Esophagus squamous epithelium (tissue), 5 donors: ENCODE measurements around the gene PHKA1. TPM values are rescaled to one million over a fixed set of nuclear protein-coding genes. Genes with fewer than 3 reads are reported as not detected.

Source experiments
- DNase-seq: peaks from one replicate; lab custom pipeline; 2025; lab: John Stamatoyannopoulos, UW
- H3K27ac ChIP-seq, 4 donors: fragments of 200-600 bp; sonication (generic); one replicate each; pipeline ENCODE4 v1.5.1; 2016 to 2019; ENCODE audit warnings: mild to moderate bottlenecking in 1 of 4
- H3K27me3 ChIP-seq, 4 donors: fragments of 200-600 bp; sonication (generic); 1 replicate in 3 of 4; 2 replicates in 1 of 4; pipeline versions ENCODE4 v1.5.1 to v1.6.0; 2017 to 2021; ENCODE audit warnings: antibody characterized with exemption in 1 of 4
- H3K36me3 ChIP-seq, 3 donors: fragments of 200-600 bp; sonication (generic); one replicate each; pipeline ENCODE4 v1.5.1; 2016 to 2019
- H3K4me1 ChIP-seq, 3 donors: fragments of 200-600 bp; sonication (generic); one replicate each; pipeline ENCODE4 v1.5.1; 2017 to 2019
- H3K4me3 ChIP-seq, 4 donors: fragments of 200-600 bp; sonication (generic); 1 replicate in 3 of 4; 2 replicates in 1 of 4; pipeline ENCODE4 v1.5.1; 2016 to 2019; ENCODE audit warnings: mild to moderate bottlenecking in 2 of 4, moderate library complexity in 1 of 4
- H3K9me3 ChIP-seq, 3 donors: fragments of 200-600 bp; sonication (generic); one replicate each; pipeline ENCODE4 v1.5.1; 2016 to 2019
- POLR2A ChIP-seq, 4 donors: fragments of 450-650 bp; IDR thresholded peaks; one replicate each; pipeline ENCODE4 v1.6.1; 2017; ENCODE audit warnings: antibody characterized with exemption in 4 of 4, mild to moderate bottlenecking in 4 of 4, moderate library complexity in 3 of 4
- WGBS, 2 donors: methylation state at CpG; one replicate each; pipeline ENCODE4 v1.1.5; 2018; 5-methylcytosine and 5-hydroxymethylcytosine counted together
- intact Hi-C: fragments of 100-400 bp; cut with DNase I; formaldehyde crosslinking; loops from one replicate; pipeline ENCODE4 v1.15.0; 2022
- total RNA-seq, 4 donors: library from RNA; depleted of rRNA; stranded (reverse); fragments of >200 nt; gene quantifications; one replicate each; pipeline ENCODE4 v1.1.0, GENCODE V29; 2016
- TF ChIP-seq, protein P1 (sequence below), 6 experiments: fragments of 450-650 bp in 4 of 6; fragments of 200-600 bp in 2 of 6; sonication (generic) in 2 of 6; IDR thresholded peaks; one replicate each; pipeline ENCODE4 v1.5.1; 2016 to 2019; ENCODE audit warnings: antibody characterized with exemption in 6 of 6, mild to moderate bottlenecking in 4 of 6, moderate library complexity in 4 of 6
- donor health status: DM: yes; HTN: yes; CAD: no.

Gene PHKA1
- total RNA-seq, 4 donors from 2014 or later = 5.6 to 10.3 (median 7.2) TPM

DNA sequence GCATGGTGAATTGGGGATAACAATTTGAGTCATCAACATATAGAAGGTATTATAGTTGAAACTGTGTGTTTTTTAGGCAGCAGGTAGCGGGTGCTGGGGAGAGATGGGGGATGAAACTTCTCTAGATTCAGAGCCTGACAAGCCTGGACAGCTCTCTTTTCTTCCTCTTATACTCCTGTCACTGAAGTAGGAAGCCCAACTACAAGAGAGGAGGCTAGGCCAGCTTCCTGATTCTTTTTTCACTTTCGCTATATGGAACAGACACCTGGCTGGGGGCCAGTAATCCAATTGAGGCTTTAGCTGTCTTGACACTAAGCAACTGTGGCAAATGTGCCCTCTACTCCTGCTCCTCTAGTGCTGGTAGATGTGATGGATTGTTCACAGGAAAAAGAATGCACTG, 69.2 kb downstream of the PHKA1 start:
- DNase-seq = no peak
- H3K36me3 ChIP-seq = no peaks in the 10 kb centered on the region
- H3K27me3 ChIP-seq = no peaks in the 10 kb centered on the region
- intact Hi-C loops = no loop called here
- no peak overlapping the region for H3K27ac ChIP-seq
- TF ChIP-seq, protein P1, sequence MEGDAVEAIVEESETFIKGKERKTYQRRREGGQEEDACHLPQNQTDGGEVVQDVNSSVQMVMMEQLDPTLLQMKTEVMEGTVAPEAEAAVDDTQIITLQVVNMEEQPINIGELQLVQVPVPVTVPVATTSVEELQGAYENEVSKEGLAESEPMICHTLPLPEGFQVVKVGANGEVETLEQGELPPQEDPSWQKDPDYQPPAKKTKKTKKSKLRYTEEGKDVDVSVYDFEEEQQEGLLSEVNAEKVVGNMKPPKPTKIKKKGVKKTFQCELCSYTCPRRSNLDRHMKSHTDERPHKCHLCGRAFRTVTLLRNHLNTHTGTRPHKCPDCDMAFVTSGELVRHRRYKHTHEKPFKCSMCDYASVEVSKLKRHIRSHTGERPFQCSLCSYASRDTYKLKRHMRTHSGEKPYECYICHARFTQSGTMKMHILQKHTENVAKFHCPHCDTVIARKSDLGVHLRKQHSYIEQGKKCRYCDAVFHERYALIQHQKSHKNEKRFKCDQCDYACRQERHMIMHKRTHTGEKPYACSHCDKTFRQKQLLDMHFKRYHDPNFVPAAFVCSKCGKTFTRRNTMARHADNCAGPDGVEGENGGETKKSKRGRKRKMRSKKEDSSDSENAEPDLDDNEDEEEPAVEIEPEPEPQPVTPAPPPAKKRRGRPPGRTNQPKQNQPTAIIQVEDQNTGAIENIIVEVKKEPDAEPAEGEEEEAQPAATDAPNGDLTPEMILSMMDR (IDR thresholded peaks at IDR 0.05) = no peak
- TF ChIP-seq POLR2A (IDR thresholded peaks at IDR 0.05) = no peak
- no peaks in the 10 kb centered on the region for H3K4me1 ChIP-seq
- H3K4me3 ChIP-seq = no peak overlapping the region
- 35 to 56% methylated on average over 1 to 2 of the region's 2 CpGs for WGBS, 2 donors
- no peaks in the 10 kb centered on the region for H3K9me3 ChIP-seq

DNA sequence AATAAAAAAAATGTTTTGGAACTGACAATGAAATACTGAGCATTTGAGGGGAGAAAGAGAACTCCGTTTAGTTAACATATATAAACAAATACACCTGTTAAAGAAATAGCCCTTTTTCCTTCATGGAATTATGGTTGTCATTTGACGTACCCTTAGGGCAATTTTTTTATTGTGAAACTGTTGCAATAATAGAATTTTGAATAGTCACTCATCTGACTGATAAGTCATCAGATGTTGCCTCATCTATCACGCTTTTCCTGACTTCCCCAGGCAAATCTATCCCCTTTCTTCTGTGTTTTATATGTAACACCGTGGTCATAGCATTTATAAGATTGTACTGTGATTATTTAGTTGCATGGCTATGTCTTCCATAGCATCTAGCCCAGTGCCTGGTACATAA, 72.5 kb downstream of the PHKA1 start:
- no peak for DNase-seq
- no peak overlapping the region for H3K27ac ChIP-seq
- TF ChIP-seq, protein P1 (IDR thresholded peaks at IDR 0.05) = no peak
- no peak for TF ChIP-seq POLR2A (IDR thresholded peaks at IDR 0.05)
- no peaks in the 10 kb centered on the region for H3K36me3 ChIP-seq
- intact Hi-C loops = no loop called here
- 53 to 66% methylated on average over 4 of the region's 4 CpGs for WGBS, 2 donors
- no peaks in the 10 kb centered on the region for H3K4me1 ChIP-seq
- H3K4me3 ChIP-seq = no peak overlapping the region
- no peaks in the 10 kb centered on the region for H3K27me3 ChIP-seq
- no peaks in the 10 kb centered on the region for H3K9me3 ChIP-seq

DNA sequence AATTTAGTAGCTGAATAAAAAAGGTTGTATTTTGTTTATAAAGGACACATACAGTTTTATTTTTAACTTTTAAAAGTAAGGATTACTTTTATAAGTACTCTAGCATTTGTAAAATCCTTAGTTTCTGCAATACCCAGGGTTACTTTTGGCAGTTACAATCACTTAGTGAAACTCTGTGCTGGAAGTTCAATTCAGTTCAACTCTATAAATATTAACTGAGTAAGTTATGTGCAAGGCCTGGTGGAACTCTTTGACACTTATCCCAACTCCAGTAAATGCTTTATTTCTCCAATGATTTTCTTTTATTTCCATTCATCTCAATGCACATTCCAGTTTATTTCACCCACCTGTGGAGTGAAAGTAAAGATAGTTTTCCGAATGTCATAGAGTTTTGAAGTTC, 78.2 kb downstream of the PHKA1 start:
- H3K4me1 ChIP-seq = no peaks in the 10 kb centered on the region
- no peaks in the 10 kb centered on the region for H3K36me3 ChIP-seq
- no peak overlapping the region for H3K4me3 ChIP-seq
- DNase-seq = no peak
- H3K9me3 ChIP-seq = no peaks in the 10 kb centered on the region
- H3K27ac ChIP-seq = no peak overlapping the region
- no peaks in the 10 kb centered on the region for H3K27me3 ChIP-seq
- intact Hi-C loops = no loop called here
- TF ChIP-seq, protein P1 (IDR thresholded peaks at IDR 0.05) = no peak
- TF ChIP-seq POLR2A (IDR thresholded peaks at IDR 0.05) = no peak
- 75 to 85% methylated on average over 1 of the region's 1 CpG for WGBS, 2 donors

DNA sequence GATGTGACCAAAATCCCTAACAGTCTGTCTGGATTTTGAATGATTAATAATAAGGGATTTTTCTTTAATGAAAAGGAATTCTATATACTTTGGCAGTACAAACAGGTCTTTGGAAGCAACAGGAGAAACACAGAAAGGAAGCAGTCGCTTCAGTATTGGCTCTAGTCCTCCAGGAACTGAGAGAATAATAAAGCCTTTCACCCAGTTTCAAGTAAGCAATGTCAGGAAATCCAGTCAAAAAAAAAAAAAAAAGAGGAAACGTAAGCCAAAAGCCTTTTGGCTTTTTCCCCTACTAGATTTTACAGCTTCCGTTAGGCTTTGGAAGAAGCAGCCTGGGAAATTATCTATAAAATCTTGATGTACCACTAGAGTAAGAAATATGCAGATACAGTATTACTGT, 79.8 kb downstream of the PHKA1 start:
- H3K9me3 ChIP-seq = no peaks in the 10 kb centered on the region
- TF ChIP-seq, protein P1 (IDR thresholded peaks at IDR 0.05) = no peak
- no peak for TF ChIP-seq POLR2A (IDR thresholded peaks at IDR 0.05)
- H3K4me3 ChIP-seq = no peak overlapping the region
- no peaks in the 10 kb centered on the region for H3K36me3 ChIP-seq
- intact Hi-C loops = no loop called here
- no peak overlapping the region for H3K27ac ChIP-seq
- no peak for DNase-seq
- 33 to 35% methylated on average over 3 of the region's 3 CpGs for WGBS, 2 donors
- H3K27me3 ChIP-seq = no peaks in the 10 kb centered on the region
- H3K4me1 ChIP-seq = no peaks in the 10 kb centered on the region

DNA sequence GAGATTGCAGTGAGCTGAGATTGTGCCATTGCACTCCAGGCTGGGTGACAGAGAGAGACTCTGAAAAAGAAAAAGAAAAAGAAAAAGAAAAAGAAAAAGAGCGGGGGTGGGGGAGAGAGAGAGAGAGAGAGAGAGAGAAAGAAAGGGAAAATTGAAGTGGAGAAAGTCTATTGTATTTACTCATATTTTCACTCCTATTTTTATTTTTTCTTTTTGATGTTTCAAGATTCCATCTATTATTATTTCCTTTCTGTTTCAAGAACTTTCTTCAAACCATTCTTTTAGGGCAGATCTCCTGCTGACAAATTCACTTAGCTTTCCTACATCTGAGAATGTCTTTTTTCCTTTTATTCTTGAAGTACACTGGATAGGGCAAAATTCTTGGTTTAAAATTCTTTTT, 83.9 kb downstream of the PHKA1 start:
- Histone ChIP-seq H3K36me3 (no peaks in the 10 kb centered on the region), H3K27me3 (no peaks in the 10 kb centered on the region), H3K27ac (no peak overlapping the region), H3K4me1 (no peaks in the 10 kb centered on the region), H3K9me3 (no peaks in the 10 kb centered on the region), H3K4me3 (no peak overlapping the region)
- intact Hi-C loops = no loop called here
- no peak for TF ChIP-seq POLR2A (IDR thresholded peaks at IDR 0.05)
- TF ChIP-seq, protein P1 (IDR thresholded peaks at IDR 0.05) = no peak
- no peak for DNase-seq
- 82% methylated on average over 1 of the region's 1 CpG; no CpG with 5 or more reads in 1 of the 2 donors for WGBS, 2 donors
